GM23338 (cell line): ENCODE measurements around the gene SELE. TPM values are rescaled to one million over a fixed set of nuclear protein-coding genes. Genes with fewer than 3 reads are reported as not detected.

Experiments
- ATAC-seq: fragments of 200-7000 bp; cut with Tn5 transposase; 3 replicates; pipeline ENCODE4 v1.9.1; 2020
- DNase-seq: peaks from one replicate; pipeline ENCODE4 v3.0.0-alpha.2; 2015; ENCODE audit warnings: low spot score
- H2AFZ ChIP-seq: fragments of 200-600 bp; sonication (generic); 2 replicates; pipeline ENCODE4 v1.8.0; 2016; ENCODE audit warnings: antibody characterized with exemption, mild to moderate bottlenecking, moderate library complexity
- H3F3A ChIP-seq: fragments of 200-600 bp; sonication (generic); replicated peaks from 2 replicates; pipeline ENCODE4 v1.8.0; 2017; ENCODE audit warnings: antibody characterized with exemption, mixed run types, low read depth
- H3K27ac ChIP-seq: fragments of 200-600 bp; sonication (generic); 2 replicates; pipeline ENCODE4 v1.6.1; 2016; ENCODE audit warnings: low read depth
- H3K27me3 ChIP-seq: fragments of 200-600 bp; sonication (generic); 2 replicates; pipeline ENCODE4 v1.8.0; 2016; ENCODE audit warnings: mild to moderate bottlenecking, mixed run types, moderate library complexity; ENCODE audit not compliant: insufficient read depth
- H3K36me3 ChIP-seq: fragments of 200-600 bp; sonication (generic); 2 replicates; pipeline ENCODE4 v1.8.0; 2016; ENCODE audit warnings: mild to moderate bottlenecking; ENCODE audit not compliant: insufficient read depth
- H3K4me1 ChIP-seq: fragments of 200-600 bp; sonication (generic); 2 replicates; pipeline ENCODE4 v1.8.0; 2016; ENCODE audit warnings: mild to moderate bottlenecking, moderate library complexity; ENCODE audit not compliant: insufficient read depth
- H3K4me2 ChIP-seq: fragments of 200-600 bp; sonication (generic); 2 replicates; pipeline ENCODE4 v1.7.1; 2017; ENCODE audit warnings: mixed run types
- H3K4me3 ChIP-seq: fragments of 200-600 bp; sonication (generic); 2 replicates; pipeline ENCODE4 v1.6.1; 2016; ENCODE audit warnings: mixed run types
- H3K79me2 ChIP-seq: fragments of 200-600 bp; sonication (generic); replicated peaks from 2 replicates; pipeline ENCODE4 v1.8.0; 2017; ENCODE audit warnings: mild to moderate bottlenecking; ENCODE audit not compliant: insufficient read depth
- H3K9me2 ChIP-seq: fragments of 200-600 bp; sonication (generic); 2 replicates; pipeline ENCODE4 v1.8.0; 2017; ENCODE audit not compliant: insufficient read depth
- H4K20me1 ChIP-seq: fragments of 200-600 bp; sonication (generic); replicated peaks from 2 replicates; pipeline ENCODE4 v1.8.0; 2017; ENCODE audit warnings: mild to moderate bottlenecking; ENCODE audit not compliant: insufficient read depth
- H3K27ac Mint-ChIP-seq: 2 replicates; pipeline ENCODE4 v1.8.0; 2020; ENCODE audit warnings: inconsistent platforms, mild to moderate bottlenecking, moderate library complexity, mixed read lengths
- H3K27me3 Mint-ChIP-seq: 3 replicates; pipeline ENCODE4 v1.8.0; 2022; ENCODE audit warnings: low read depth, mild to moderate bottlenecking, moderate library complexity, mixed read lengths, inconsistent platforms; ENCODE audit not compliant: insufficient read depth, poor library complexity
- H3K36me3 Mint-ChIP-seq: 3 replicates; pipeline ENCODE4 v1.8.0; 2021; ENCODE audit warnings: low read depth, mild to moderate bottlenecking, inconsistent platforms, moderate library complexity, mixed read lengths
- H3K4me1 Mint-ChIP-seq: 3 replicates; pipeline ENCODE4 v1.8.0; 2020; ENCODE audit warnings: mild to moderate bottlenecking, inconsistent platforms, mixed read lengths
- H3K4me3 Mint-ChIP-seq: 3 replicates; pipeline ENCODE4 v1.8.0; 2021; ENCODE audit warnings: moderate library complexity, mild to moderate bottlenecking, inconsistent platforms, mixed read lengths
- H3K9me3 Mint-ChIP-seq: 3 replicates; pipeline ENCODE4 v1.8.0; 2020; ENCODE audit warnings: moderate library complexity, mild to moderate bottlenecking, inconsistent platforms, mixed read lengths
- CTCF ChIP-seq, 2 experiments: fragments of 200-600 bp in 1 of 2; sonication (generic) in 1 of 2; conservative IDR thresholded peaks; 2 replicates each; pipeline versions ENCODE4 v1.5.1 to v1.6.1; 2016 to 2017; ENCODE audit warnings: antibody characterized with exemption in 2 of 2, low read depth in 2 of 2, mild to moderate bottlenecking in 2 of 2, moderate library complexity in 1 of 2
- EZH2 ChIP-seq: fragments of 200-600 bp; sonication (generic); IDR thresholded peaks from one replicate; pipeline ENCODE4 v1.8.0; 2017; ENCODE audit warnings: antibody characterized with exemption, mild to moderate bottlenecking, low read depth; ENCODE audit not compliant: unreplicated experiment
- EZH2phosphoT487 ChIP-seq: fragments of 200-600 bp; sonication (generic); IDR thresholded peaks from one replicate; pipeline ENCODE4 v1.8.1; 2018; ENCODE audit warnings: antibody characterized with exemption; ENCODE audit not compliant: unreplicated experiment
- JUNB ChIP-seq: IDR thresholded peaks from one replicate; pipeline ENCODE4 v1.6.1; 2016; ENCODE audit warnings: antibody characterized with exemption; ENCODE audit not compliant: unreplicated experiment
- NANOG ChIP-seq: IDR thresholded peaks from 2 replicates; pipeline ENCODE4 v1.6.1; 2016; ENCODE audit warnings: antibody characterized with exemption, borderline replicate concordance
- STAT1 ChIP-seq: IDR thresholded peaks from one replicate; pipeline ENCODE4 v1.6.1; 2016; ENCODE audit warnings: antibody characterized with exemption; ENCODE audit not compliant: unreplicated experiment
- ZNF114 ChIP-seq: fragments of 250-450 bp; sonication (Bioruptor Pico); IDR thresholded peaks from 2 replicates; pipeline ENCODE4 v1.5.0; 2020; ENCODE audit warnings: mild to moderate bottlenecking, moderate library complexity
- ZNF331 ChIP-seq: fragments of 250-450 bp; sonication (Bioruptor Pico); IDR thresholded peaks from 2 replicates; pipeline ENCODE4 v1.5.0; 2020; ENCODE audit warnings: low read depth, mild to moderate bottlenecking, moderate library complexity
- ZNF462 ChIP-seq: fragments of 250-450 bp; sonication (Bioruptor Pico); IDR thresholded peaks from 2 replicates; pipeline ENCODE4 v1.5.0; 2020; ENCODE audit warnings: mild to moderate bottlenecking, moderate library complexity
- polyA plus RNA-seq: library from polyadenylated mRNA; unstranded; fragments of >200 nt; fragmentation: Nextera tagmentation; extraction: Ambion mirVana; gene quantifications from 2 replicates; pipeline ENCODE4 v1.2.1, GENCODE V29; 2016
- total RNA-seq: library from RNA; depleted of rRNA; stranded (reverse); fragments of >200 nt; shearing (Covaris generic); gene quantifications from 2 replicates; pipeline ENCODE4 v1.2.3, GENCODE V29; 2014
- TF ChIP-seq, protein P1 (sequence below): IDR thresholded peaks from 2 replicates; pipeline ENCODE4 v1.6.1; 2016; ENCODE audit warnings: antibody characterized with exemption
- TF ChIP-seq, protein P2 (sequence below): IDR thresholded peaks from one replicate; pipeline ENCODE4 v1.6.1; 2018; ENCODE audit warnings: antibody characterized with exemption; ENCODE audit not compliant: unreplicated experiment

SELE gene
- total and polyA plus RNA-seq, 2 experiments from 2014 or later, result not detected

DNA sequence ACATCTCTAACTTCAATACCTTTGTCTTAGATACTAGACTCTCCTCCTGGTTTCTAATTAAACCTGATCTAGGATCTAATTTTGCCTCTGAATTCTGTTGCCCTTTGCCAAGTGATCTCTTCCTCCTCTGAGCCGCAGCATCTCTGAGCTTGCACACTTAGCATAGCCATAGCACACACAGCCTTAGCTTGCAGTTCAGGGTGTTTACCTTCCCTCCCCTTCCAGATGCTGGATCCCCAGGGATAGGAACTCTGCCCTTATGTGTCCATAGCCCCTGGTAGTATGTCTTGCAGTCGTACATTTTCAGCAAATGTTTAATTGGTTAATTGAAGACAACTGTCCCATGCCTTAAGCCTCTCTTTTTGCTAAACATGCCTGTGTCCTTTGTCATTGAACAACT is 52.7 kb downstream of the SELE start (continued):
- TF ChIP-seq CTCF (conservative IDR thresholded peaks at IDR 0.05; ENCODE audit: low read depth in 2 of 2) (no peak), STAT1 (no peak), EZH2 (no peak), ZNF114 (CRISPR knock-in tag) (no peak)
- TF ChIP-seq, protein P1, sequence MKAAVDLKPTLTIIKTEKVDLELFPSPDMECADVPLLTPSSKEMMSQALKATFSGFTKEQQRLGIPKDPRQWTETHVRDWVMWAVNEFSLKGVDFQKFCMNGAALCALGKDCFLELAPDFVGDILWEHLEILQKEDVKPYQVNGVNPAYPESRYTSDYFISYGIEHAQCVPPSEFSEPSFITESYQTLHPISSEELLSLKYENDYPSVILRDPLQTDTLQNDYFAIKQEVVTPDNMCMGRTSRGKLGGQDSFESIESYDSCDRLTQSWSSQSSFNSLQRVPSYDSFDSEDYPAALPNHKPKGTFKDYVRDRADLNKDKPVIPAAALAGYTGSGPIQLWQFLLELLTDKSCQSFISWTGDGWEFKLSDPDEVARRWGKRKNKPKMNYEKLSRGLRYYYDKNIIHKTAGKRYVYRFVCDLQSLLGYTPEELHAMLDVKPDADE, result no peak

- no peak overlapping the region for H3K27ac Mint-ChIP-seq
- H3K4me2 ChIP-seq, result no peak overlapping the region
- H2AFZ ChIP-seq, result no peak overlapping the region
- DNase-seq, result no peak
- peaks cover 12% of the 10 kb centered on the region; the same call in 1 of the 2 replicates for H3K4me1 ChIP-seq
- peaks cover 16% of the 10 kb centered on the region for H3K4me1 Mint-ChIP-seq
- peaks cover 6% of the 10 kb centered on the region; the same call in 1 of the 2 replicates for H4K20me1 ChIP-seq
- H3K9me2 ChIP-seq, result no peaks in the 10 kb centered on the region
- no peaks in the 10 kb centered on the region for H3K79me2 ChIP-seq
- no peak overlapping the region for H3K4me3 Mint-ChIP-seq
- H3K4me3 ChIP-seq, result no peak overlapping the region
- peaks cover 39% of the 10 kb centered on the region for H3K27me3 Mint-ChIP-seq
- no peaks in the 10 kb centered on the region for H3K36me3 ChIP-seq
- H3K9me3 Mint-ChIP-seq, result no peaks in the 10 kb centered on the region; the same call in 2 of the 3 replicates
- H3F3A ChIP-seq, result no peaks in the 10 kb centered on the region
- H3K27ac ChIP-seq, result no peak overlapping the region
- H3K36me3 Mint-ChIP-seq, result no peaks in the 10 kb centered on the region
- H3K27me3 ChIP-seq, result peaks cover 75% of the 10 kb centered on the region
- no peak for ATAC-seq
- TF ChIP-seq NANOG (no peak), JUNB (no peak), EZH2phosphoT487 (no peak), EZH2 (no peak), STAT1 (no peak), ZNF114 (CRISPR knock-in tag) (no peak), ZNF331 (no peak), ZNF462 (CRISPR knock-in tag) (no peak)
- TF ChIP-seq, protein P2, sequence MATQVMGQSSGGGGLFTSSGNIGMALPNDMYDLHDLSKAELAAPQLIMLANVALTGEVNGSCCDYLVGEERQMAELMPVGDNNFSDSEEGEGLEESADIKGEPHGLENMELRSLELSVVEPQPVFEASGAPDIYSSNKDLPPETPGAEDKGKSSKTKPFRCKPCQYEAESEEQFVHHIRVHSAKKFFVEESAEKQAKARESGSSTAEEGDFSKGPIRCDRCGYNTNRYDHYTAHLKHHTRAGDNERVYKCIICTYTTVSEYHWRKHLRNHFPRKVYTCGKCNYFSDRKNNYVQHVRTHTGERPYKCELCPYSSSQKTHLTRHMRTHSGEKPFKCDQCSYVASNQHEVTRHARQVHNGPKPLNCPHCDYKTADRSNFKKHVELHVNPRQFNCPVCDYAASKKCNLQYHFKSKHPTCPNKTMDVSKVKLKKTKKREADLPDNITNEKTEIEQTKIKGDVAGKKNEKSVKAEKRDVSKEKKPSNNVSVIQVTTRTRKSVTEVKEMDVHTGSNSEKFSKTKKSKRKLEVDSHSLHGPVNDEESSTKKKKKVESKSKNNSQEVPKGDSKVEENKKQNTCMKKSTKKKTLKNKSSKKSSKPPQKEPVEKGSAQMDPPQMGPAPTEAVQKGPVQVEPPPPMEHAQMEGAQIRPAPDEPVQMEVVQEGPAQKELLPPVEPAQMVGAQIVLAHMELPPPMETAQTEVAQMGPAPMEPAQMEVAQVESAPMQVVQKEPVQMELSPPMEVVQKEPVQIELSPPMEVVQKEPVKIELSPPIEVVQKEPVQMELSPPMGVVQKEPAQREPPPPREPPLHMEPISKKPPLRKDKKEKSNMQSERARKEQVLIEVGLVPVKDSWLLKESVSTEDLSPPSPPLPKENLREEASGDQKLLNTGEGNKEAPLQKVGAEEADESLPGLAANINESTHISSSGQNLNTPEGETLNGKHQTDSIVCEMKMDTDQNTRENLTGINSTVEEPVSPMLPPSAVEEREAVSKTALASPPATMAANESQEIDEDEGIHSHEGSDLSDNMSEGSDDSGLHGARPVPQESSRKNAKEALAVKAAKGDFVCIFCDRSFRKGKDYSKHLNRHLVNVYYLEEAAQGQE, result no peak
Observed at GRCh38 chr1:169680377-169681019, 53.4 kb downstream of the SELE start.
